GM12878 (cell line): Measurements from ENCODE around the gene HSPA1A. TPM values are rescaled to one million over a fixed set of nuclear protein-coding genes. Genes with fewer than 3 reads are reported as not detected.
A peak's percentile ranks its signal among the peaks of the same experiment; 100 is the strongest.

Experiments used
- ATAC-seq: fragments of 200-7000 bp; cut with Tn5 transposase; 3 replicates; pipeline ENCODE4 v1.9.1; 2020; ENCODE audit warnings: mild to moderate bottlenecking, moderate library complexity
- BruUV-seq: library from RNA; stranded (reverse); fragments of 400-500 nt; replicated peaks from 2 replicates; lab custom pipeline; 2021; lab: Mats Ljungman, UMichigan
- CTCF ChIA-PET: fragments of 300-600 bp; sonication (Branson Sonifier 250); formaldehyde crosslinking; extraction: SDS; loops from one replicate; lab custom pipeline; 2021; ENCODE audit warnings: inconsistent platforms; lab: Yijun Ruan, JAX
- POLR2A ChIA-PET: fragments of 350-600 bp; formaldehyde crosslinking; extraction: SDS; loops from one replicate; lab custom pipeline; 2021; ENCODE audit warnings: inconsistent platforms; lab: Charles Lee
- RAD21 ChIA-PET: fragments of 300-600 bp; sonication (Branson Sonifier 250); formaldehyde crosslinking; loops from one replicate; lab custom pipeline; 2023; ENCODE audit warnings: antibody characterized with exemption; ENCODE audit not compliant: unreplicated experiment; lab: Charles Lee
- SMC1A ChIA-PET: fragments of 300-600 bp; sonication (Branson Sonifier 250); formaldehyde crosslinking; loops from one replicate; lab custom pipeline; 2023; ENCODE audit not compliant: unreplicated experiment, uncharacterized antibody; lab: Charles Lee
- DNase-seq: peaks from one replicate; pipeline ENCODE4 v3.0.0-alpha.2; 2011; ENCODE audit warnings: low read depth, low spot score
- FAIRE-seq: peaks from 3 replicates; lab custom pipeline; 2011; peaks lifted over from hg19 to GRCh38; lab: Jason Lieb, UNC
- H2AFZ ChIP-seq: 2 replicates; pipeline ENCODE4 v1.6.0; 2011; ENCODE audit warnings: low read depth, low read length, control low read depth; ENCODE audit not compliant: control insufficient read depth
- H3K27ac ChIP-seq: 2 replicates; pipeline ENCODE4 v1.5.1; 2011; ENCODE audit warnings: control low read depth; ENCODE audit not compliant: control insufficient read depth, insufficient read depth
- H3K27me3 ChIP-seq, 2 experiments: replicated peaks in 1 of 2; 2 replicates each; pipeline versions ENCODE4 v1.6.0 to v1.6.1; 2011; ENCODE audit warnings: low read length in 1 of 2; ENCODE audit not compliant: control insufficient read depth in 2 of 2, insufficient read depth in 2 of 2
- H3K36me3 ChIP-seq, 2 experiments: 2 replicates each; pipeline ENCODE4 v1.5.1; 2011; ENCODE audit warnings: low read length in 1 of 2; ENCODE audit not compliant: control insufficient read depth in 2 of 2, insufficient read depth in 2 of 2
- H3K4me1 ChIP-seq: 2 replicates; pipeline ENCODE4 v1.6.1; 2011; ENCODE audit warnings: mild to moderate bottlenecking, low read length, moderate library complexity, mixed read lengths; ENCODE audit not compliant: control insufficient read depth, insufficient read depth
- H3K4me2 ChIP-seq: 2 replicates; pipeline ENCODE4 v1.6.0; 2011; ENCODE audit warnings: control low read depth; ENCODE audit not compliant: control insufficient read depth, insufficient read depth
- H3K4me3 ChIP-seq: fragments of 200-600 bp; sonication (generic); 2 replicates; pipeline ENCODE4 v1.5.1; 2016
- H3K79me2 ChIP-seq: 2 replicates; pipeline ENCODE4 v1.6.0; 2011; ENCODE audit warnings: low read length; ENCODE audit not compliant: control insufficient read depth, insufficient read depth
- H3K9ac ChIP-seq: 2 replicates; pipeline ENCODE4 v1.8.0; 2011; ENCODE audit warnings: low read length, control low read depth, mixed read lengths; ENCODE audit not compliant: control insufficient read depth, insufficient read depth
- H3K9me3 ChIP-seq: replicated peaks from 3 replicates; pipeline ENCODE4 v1.5.1; 2011; ENCODE audit warnings: mild to moderate bottlenecking, low read length; ENCODE audit not compliant: control insufficient read depth, insufficient read depth
- H4K20me1 ChIP-seq: 2 replicates; pipeline ENCODE4 v1.6.0; 2011; ENCODE audit not compliant: control insufficient read depth, insufficient read depth
- BRCA1 ChIP-seq: IDR thresholded peaks from 2 replicates; pipeline ENCODE4 v1.6.1; 2011; ENCODE audit warnings: low read depth, low read length, improper control_type of control experiment
- CBFB ChIP-seq: IDR thresholded peaks from 2 replicates; pipeline ENCODE4 v1.6.1; 2016; ENCODE audit warnings: antibody characterized with exemption, low read depth
- CHD2 ChIP-seq: IDR thresholded peaks from 2 replicates; pipeline ENCODE4 v1.6.1; 2011; ENCODE audit warnings: low read depth, low read length, improper control_type of control experiment, borderline replicate concordance
- CHD4 ChIP-seq: fragments of 200-600 bp; sonication (generic); IDR thresholded peaks from 2 replicates; pipeline ENCODE4 v1.6.1; 2016; ENCODE audit warnings: mild to moderate bottlenecking
- EGR1 ChIP-seq, 2 experiments: IDR thresholded peaks; 1 replicate in 1 of 2; 2 replicates in 1 of 2; pipeline ENCODE4 v1.6.1; 2011 to 2012; ENCODE audit warnings: low read depth in 2 of 2, low read length in 2 of 2, borderline replicate concordance in 1 of 2, mild to moderate bottlenecking in 1 of 2, moderate library complexity in 1 of 2
- GATAD2B ChIP-seq: fragments of 450-650 bp; conservative IDR thresholded peaks from 2 replicates; pipeline ENCODE4 v1.6.1; 2017; ENCODE audit warnings: low read depth, mild to moderate bottlenecking, moderate library complexity
- HDAC6 ChIP-seq: fragments of 200-600 bp; sonication (generic); IDR thresholded peaks from one replicate; pipeline ENCODE4 v1.8.0; 2017; ENCODE audit warnings: antibody characterized with exemption; ENCODE audit not compliant: unreplicated experiment
- IKZF1 ChIP-seq: fragments of 450-650 bp; conservative IDR thresholded peaks from 2 replicates; pipeline ENCODE4 v1.6.1; 2017; ENCODE audit warnings: antibody characterized with exemption, mild to moderate bottlenecking
- MEF2B ChIP-seq: fragments of 450-650 bp; IDR thresholded peaks from 2 replicates; pipeline ENCODE4 v1.6.1; 2018; ENCODE audit warnings: mild to moderate bottlenecking, moderate library complexity; ENCODE audit not compliant: partially characterized antibody, poor library complexity, severe bottlenecking
- MXI1 ChIP-seq: fragments of 150-350 bp; IDR thresholded peaks from 2 replicates; pipeline ENCODE4 v1.6.1; 2011; ENCODE audit warnings: low read depth, mild to moderate bottlenecking, inconsistent platforms, low read length, improper control_type of control experiment
- MYC ChIP-seq: IDR thresholded peaks from 2 replicates; pipeline ENCODE4 v1.6.1; 2011; ENCODE audit warnings: mild to moderate bottlenecking, low read length, moderate library complexity, inconsistent platforms; ENCODE audit not compliant: insufficient read depth, insufficient replicate concordance, insufficient read length, severe bottlenecking
- SIN3A ChIP-seq: IDR thresholded peaks from 2 replicates; pipeline ENCODE4 v1.6.1; 2012; ENCODE audit warnings: low read depth, low read length, improper control_type of control experiment
- STAT1 ChIP-seq: fragments of 450-650 bp; conservative IDR thresholded peaks from 2 replicates; pipeline ENCODE4 v1.6.1; 2014; ENCODE audit warnings: antibody characterized with exemption, mild to moderate bottlenecking
- ZBED1 ChIP-seq: IDR thresholded peaks from 2 replicates; pipeline ENCODE4 v1.6.1; 2016; ENCODE audit warnings: borderline replicate concordance
- WGBS: methylation state at CpG from one replicate; pipeline ENCODE4 v1.1.6; 2016; ENCODE audit warnings: low lambda C conversion rate; ENCODE audit not compliant: insufficient replicate concordance, insufficient coverage; ENCODE audit errors: missing lambda C conversion rate; 5-methylcytosine and 5-hydroxymethylcytosine counted together
- in situ Hi-C: fragments of 300-500 bp; cut with MboI; formaldehyde crosslinking; loops from 9 replicates; pipeline ENCODE4 v1.14.3; 2018; ENCODE audit warnings: mixed read lengths
- intact Hi-C: fragments of 100-400 bp; cut with micrococcal nuclease; formaldehyde crosslinking; loops from one replicate; pipeline ENCODE4 v1.14.2; 2022; ENCODE audit not compliant: unreplicated experiment
- polyA plus RNA-seq, 11 experiments: library from polyadenylated mRNA; depleted of rRNA in 4 of 11; unstranded in 6 of 11; stranded (reverse) in 5 of 11; fragments of >200 nt; fragmentation: Nextera tagmentation in 4 of 11; fragmentation: Illumina TruSeq in 1 of 11; extraction: Ambion mirVana in 4 of 11; extraction: Trizol in 1 of 11; gene quantifications; 1 replicate in 1 of 11; 2 replicates in 10 of 11; pipeline versions ENCODE4 v1.2.1 to v1.2.3, GENCODE V29; 2011 to 2016; ENCODE audit warnings: inconsistent platforms in 2 of 11, missing spikeins in 2 of 11, low read depth in 1 of 11
- total RNA-seq, 4 experiments: library from RNA; depleted of rRNA in 3 of 4; stranded (reverse); fragments of >200 nt in 3 of 4; fragmentation: Illumina TruSeq in 1 of 4; extraction: Trizol in 1 of 4; gene quantifications; 2 replicates each; pipeline versions ENCODE4 v1.2.1 to v1.2.3, GENCODE V29; 2013 to 2021
- TF ChIP-seq, protein P1 (sequence below): fragments of 450-650 bp; IDR thresholded peaks from 2 replicates; pipeline ENCODE4 v1.6.1; 2017; ENCODE audit warnings: mild to moderate bottlenecking, low read depth, inconsistent platforms; ENCODE audit not compliant: poor library complexity, severe bottlenecking

HSPA1A gene
- total and polyA plus RNA-seq, 10 of the 15 experiments (the other 5 are each of a cell fraction or from before 2014, with no cell fraction given), result 0.29 to 51.8 (median 17.5) TPM

DNA sequence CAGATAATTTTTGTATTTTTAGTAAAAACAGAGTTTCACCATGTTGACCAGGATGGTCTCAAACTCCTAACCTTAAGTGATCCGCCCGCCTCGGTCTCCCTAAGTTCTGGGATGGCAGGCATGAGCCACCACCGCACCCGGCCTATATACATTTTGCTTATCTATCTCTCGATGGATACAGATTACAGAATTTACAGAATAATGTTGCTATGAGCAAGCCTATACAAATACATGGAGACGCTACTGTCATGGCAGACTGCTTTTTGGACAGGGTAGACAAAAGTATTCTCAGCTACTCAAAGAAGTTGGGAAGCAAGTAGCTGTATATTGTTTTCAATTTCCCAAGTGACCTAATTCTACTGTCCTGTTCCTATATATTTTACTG is 1.9 kb upstream of the HSPA1A start:
- Histone ChIP-seq H3K27me3 (no peaks in the 10 kb centered on the region), H4K20me1 (no peaks in the 10 kb centered on the region), H3K4me3 (peak overlapping the region; percentile 47; the same call in 1 of the 2 replicates), H3K27ac (peak overlapping the region; percentile 58), H3K4me1 (peaks cover 29% of the 10 kb centered on the region), H3K9me3 (no peaks in the 10 kb centered on the region), H3K4me2 (peak overlapping the region; percentile 82), H3K79me2 (no peaks in the 10 kb centered on the region; the same call in 1 of the 2 replicates), H3K36me3 (no peaks in the 10 kb centered on the region), H3K9ac (peak overlapping the region; percentile 64), H2AFZ (no peak overlapping the region; the same call in 1 of the 2 replicates)
- RAD21 ChIA-PET, result interaction anchor here (0.9 to 4.3 kb wide), 7 partner anchors 13 to 76 kb away, joined by 3 to 27 read pairs (median 19); partner anchors contain the start of genes CLIC1, HSPA1B and VARS1
- POLR2A ChIA-PET, result interaction anchor here (0.9 to 5.2 kb wide), 11 partner anchors 10 to 377 kb away, joined by 4 to 91 read pairs (median 10); partner anchors contain the start of genes CLIC1, HSPA1B, MSH5 and PBX2
- DNase-seq (no peak), FAIRE-seq (no peak), ATAC-seq (no peak)
- SMC1A ChIA-PET, result interaction anchor here (0.8 to 3.0 kb wide), 7 partner anchors 10 to 77 kb away, joined by 3 to 12 read pairs (median 7); partner anchors contain the start of gene CLIC1
- intact Hi-C loops, result loop anchor here (2.0 kb wide), 1 partner anchor 17 kb away; no protein-coding TSS in a partner anchor
- CTCF ChIA-PET, result interaction anchor here (0.9 to 2.5 kb wide), 7 partner anchors 9 to 41 kb away, joined by 3 to 12 read pairs (median 4); partner anchors contain the start of gene VARS1
- 99% methylated on average over 7 of the region's 7 CpGs for WGBS
- in situ Hi-C loops, result no loop called here
- BruUV-seq, result no TSS peak
- TF ChIP-seq CBFB, result no peak
- no peak for TF ChIP-seq MYC
- no peak for TF ChIP-seq ZBED1
- no peak for TF ChIP-seq MEF2B
- no peak for TF ChIP-seq MXI1

DNA sequence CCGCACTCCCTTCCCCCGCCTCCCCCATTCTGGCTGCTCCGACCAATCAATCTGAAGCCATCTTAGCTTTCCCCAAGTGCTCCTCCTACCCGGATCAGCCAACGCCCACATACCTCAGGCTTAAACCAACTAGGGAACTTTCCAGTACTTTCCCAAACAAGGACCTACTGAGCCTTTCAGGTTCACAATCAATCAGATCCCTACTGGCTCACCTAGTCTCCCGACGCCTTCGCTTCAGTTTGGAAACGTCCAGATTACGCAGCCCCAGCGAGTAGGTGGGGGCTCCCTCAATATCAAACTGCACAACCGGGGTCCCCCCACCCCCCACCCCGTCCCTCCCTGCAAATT is 692 bp upstream of the HSPA1A start:
- Histone ChIP-seq H3K36me3 (no peaks in the 10 kb centered on the region), H3K9me3 (no peaks in the 10 kb centered on the region), H3K4me1 (peaks cover 29% of the 10 kb centered on the region), H3K4me2 (peak overlapping the region; percentile 90), H3K4me3 (peak overlapping the region; percentile 94), H3K79me2 (no peaks in the 10 kb centered on the region; the same call in 1 of the 2 replicates), H3K27me3 (no peaks in the 10 kb centered on the region), H2AFZ (peak overlapping the region; percentile 91), H3K9ac (peak overlapping the region; percentile 56; the same call in 1 of the 2 replicates), H4K20me1 (no peaks in the 10 kb centered on the region), H3K27ac (peak overlapping the region; percentile 14; the same call in 1 of the 2 replicates)
- in situ Hi-C loops (no loop called here), intact Hi-C loops (no loop called here)
- under 1% methylated on average over 10 of the region's 13 CpGs for WGBS
- BruUV-seq, result no TSS peak
- DNase-seq (peak; percentile 67), ATAC-seq (peak; percentile 83), FAIRE-seq (peak; percentile 13)
- ChIA-PET RAD21 (interaction anchor here (0.6 to 4.3 kb wide), 13 partner anchors 8 to 257 kb away, joined by 3 to 27 read pairs (median 6); partner anchors contain the start of genes CLIC1, DDAH2, HSPA1B and LSM2), CTCF (interaction anchor here (0.6 to 2.5 kb wide), 11 partner anchors 8 to 133 kb away, joined by 3 to 12 read pairs (median 3); partner anchors contain the start of genes DDAH2, HSPA1B, LSM2 and LY6G5C), POLR2A (interaction anchor here (0.6 to 5.2 kb wide), 15 partner anchors 8 to 193 kb away, joined by 3 to 91 read pairs (median 8); partner anchors contain the start of genes CLIC1, HSPA1B, LSM2 and MSH5), SMC1A (interaction anchor here (1.0 to 3.0 kb wide), 10 partner anchors 8 to 84 kb away, joined by 3 to 12 read pairs (median 5); partner anchors contain the start of gene LSM2)
- TF ChIP-seq, protein P1, sequence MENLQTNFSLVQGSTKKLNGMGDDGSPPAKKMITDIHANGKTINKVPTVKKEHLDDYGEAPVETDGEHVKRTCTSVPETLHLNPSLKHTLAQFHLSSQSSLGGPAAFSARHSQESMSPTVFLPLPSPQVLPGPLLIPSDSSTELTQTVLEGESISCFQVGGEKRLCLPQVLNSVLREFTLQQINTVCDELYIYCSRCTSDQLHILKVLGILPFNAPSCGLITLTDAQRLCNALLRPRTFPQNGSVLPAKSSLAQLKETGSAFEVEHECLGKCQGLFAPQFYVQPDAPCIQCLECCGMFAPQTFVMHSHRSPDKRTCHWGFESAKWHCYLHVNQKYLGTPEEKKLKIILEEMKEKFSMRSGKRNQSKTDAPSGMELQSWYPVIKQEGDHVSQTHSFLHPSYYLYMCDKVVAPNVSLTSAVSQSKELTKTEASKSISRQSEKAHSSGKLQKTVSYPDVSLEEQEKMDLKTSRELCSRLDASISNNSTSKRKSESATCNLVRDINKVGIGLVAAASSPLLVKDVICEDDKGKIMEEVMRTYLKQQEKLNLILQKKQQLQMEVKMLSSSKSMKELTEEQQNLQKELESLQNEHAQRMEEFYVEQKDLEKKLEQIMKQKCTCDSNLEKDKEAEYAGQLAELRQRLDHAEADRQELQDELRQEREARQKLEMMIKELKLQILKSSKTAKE, result peak; percentile 21
- TF ChIP-seq STAT1 (no peak), GATAD2B (0 out of 2 replicates have a peak, but pooled peaks have one; percentile 38), CHD4 (no peak), CHD2 (peak; percentile 46; the same call in 1 of the 2 replicates), IKZF1 (peak; percentile 80), BRCA1 (no peak), SIN3A (no peak), HDAC6 (no peak), EGR1 (IDR thresholded peaks at IDR 0.05; ENCODE audit: borderline replicate concordance in 1 of 2, low read depth in 2 of 2, low read length in 2 of 2) (peak in 1 of 2 experiments; percentile 44; a peak in 1 of 3 replicates)
